Stimulated activated naive CD4-positive, alpha-beta T cell treated with Interleukin-2 at 50 U/mL for 16 hours (primary cell): ENCODE measurements around the gene EPB41L5.
"Not testable (repeated sequence)": the region's sequence is repeated elsewhere in the genome, so short reads cannot be mapped to it uniquely, and the experiment has no call there.

ENCODE experiments used
- DNase-seq: peaks from one replicate; lab custom pipeline; 2025; lab: John Stamatoyannopoulos, UW

EPB41L5 gene

DNA sequence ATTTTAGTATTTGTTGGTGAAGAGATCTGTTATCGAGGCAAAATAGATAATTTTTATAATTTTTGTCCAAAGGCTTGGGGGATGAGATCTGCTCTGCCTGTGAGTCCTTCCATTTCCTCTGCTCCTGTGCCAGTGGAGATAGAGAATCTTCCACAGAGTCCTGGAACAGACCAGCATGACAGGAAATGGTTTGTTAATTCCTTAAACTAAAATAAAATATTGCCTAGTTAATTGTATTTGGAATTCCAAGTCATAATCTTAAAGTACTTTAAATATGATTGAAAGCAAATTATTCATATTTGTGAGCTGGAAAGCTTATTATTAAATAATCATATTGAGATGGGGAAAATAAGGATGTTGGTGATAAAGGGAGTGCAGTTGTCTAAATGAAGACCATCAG is 87.8 kb downstream of the EPB41L5 start:
- DNase-seq: no peak

DNA sequence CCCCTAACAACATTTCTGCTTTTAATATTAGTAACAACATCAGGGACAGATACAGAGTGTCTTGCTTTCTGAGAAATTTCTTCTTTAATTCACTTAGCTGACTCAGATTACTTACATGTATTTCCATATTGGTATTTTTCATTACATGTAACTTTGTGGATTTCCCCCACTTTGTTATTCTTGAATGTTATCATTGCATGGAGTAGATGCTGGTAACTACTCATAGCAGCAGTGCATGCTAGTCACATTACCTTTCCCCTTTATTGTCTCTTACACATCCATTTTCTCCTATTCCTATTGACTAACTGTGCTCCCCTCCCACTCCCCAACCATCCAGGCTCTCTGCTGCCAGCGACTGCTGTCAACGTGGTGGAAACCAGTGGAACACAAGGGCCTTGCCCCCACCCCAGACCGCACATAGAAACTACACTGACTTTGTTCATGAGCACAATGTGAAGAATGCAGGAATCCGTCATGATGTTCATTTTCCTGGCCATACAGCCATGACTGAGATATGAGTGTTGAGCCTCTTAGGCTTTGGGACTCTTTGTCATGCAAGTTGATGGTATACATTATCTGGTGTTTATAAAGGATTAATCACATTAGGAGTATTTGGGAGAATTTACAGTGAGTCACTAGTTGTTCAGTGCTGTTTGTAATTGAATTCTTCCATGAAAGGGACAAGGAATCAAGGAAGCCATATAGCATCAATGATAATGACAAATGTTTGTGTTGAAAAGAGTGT is 91.0 kb downstream of the EPB41L5 start:
- no peak for DNase-seq

DNA sequence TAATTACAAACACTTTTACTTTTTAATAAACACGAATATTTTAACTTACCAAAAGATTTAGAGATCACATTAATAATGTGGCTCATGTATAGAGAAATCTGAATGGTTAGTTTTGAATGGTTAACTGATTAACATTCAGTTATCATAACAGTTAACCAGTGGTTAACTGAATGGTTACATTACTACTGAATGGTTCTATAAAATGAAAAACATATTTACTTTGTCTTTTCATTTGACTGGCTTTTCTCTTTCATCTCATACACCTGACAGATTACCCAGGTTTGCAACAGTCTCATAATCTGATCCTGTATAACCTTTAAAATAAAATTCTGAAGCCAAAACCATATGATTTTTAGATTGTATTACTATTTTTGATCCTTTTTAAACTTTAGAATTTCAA is 91.9 kb downstream of the EPB41L5 start:
- no peak for DNase-seq

DNA sequence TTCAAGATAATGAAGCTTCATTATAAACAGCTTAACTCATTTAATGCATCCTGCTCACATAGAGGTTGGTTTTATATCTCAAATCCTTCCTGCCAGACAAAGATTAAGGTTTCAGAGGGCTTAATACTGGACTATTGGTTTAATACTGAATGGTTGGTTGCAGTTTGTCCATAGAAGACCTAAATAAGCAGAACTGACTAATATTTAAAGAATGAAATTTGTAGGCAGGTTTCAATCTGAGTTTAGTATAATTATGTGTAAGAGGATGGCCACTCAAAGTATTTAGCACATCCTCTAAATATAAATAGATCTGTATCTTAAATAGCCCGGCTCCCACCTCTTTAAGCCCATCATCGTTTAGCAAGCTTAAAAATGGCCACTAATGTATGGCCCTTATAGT is 92.5 kb downstream of the EPB41L5 start:
- DNase-seq: no peak

DNA sequence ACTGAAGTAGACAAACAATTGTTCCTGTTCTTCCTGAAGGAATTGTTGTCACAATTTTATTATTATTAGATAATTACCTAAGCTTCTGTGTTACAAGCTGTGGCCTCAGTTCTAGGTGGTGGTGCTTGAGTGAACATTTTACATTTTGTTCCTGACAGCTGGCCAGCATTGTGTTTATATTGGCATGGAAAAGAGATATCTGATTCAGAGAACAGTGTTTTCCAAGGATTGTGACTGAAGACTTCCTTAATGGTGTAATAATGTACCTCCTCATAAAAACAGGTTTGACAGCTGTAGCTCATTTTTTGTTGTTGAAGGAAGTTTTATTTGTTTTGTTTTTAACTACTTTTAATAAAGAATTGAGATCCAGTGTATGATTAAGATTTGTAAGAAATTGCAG is 95.2 kb downstream of the EPB41L5 start:
- DNase-seq: no peak

DNA sequence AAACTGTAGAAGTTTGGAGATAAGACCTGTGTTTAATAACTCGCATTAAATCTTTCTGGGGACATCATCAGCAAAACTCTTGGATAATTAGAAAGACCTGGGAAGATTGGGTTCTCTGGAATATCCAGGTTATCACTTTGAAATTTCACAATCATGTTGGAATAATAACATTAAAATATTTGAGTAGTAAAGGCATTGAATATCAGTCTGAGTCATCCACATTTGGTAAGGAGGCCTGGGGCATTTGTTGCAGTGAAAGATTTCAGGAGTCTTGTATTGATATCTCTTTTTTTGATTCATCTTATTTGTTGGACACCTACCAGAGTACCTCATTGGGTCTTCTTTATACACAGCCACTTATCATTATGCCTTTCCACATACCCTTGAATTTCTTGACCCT is 95.9 kb downstream of the EPB41L5 start:
- DNase-seq: no peak

DNA sequence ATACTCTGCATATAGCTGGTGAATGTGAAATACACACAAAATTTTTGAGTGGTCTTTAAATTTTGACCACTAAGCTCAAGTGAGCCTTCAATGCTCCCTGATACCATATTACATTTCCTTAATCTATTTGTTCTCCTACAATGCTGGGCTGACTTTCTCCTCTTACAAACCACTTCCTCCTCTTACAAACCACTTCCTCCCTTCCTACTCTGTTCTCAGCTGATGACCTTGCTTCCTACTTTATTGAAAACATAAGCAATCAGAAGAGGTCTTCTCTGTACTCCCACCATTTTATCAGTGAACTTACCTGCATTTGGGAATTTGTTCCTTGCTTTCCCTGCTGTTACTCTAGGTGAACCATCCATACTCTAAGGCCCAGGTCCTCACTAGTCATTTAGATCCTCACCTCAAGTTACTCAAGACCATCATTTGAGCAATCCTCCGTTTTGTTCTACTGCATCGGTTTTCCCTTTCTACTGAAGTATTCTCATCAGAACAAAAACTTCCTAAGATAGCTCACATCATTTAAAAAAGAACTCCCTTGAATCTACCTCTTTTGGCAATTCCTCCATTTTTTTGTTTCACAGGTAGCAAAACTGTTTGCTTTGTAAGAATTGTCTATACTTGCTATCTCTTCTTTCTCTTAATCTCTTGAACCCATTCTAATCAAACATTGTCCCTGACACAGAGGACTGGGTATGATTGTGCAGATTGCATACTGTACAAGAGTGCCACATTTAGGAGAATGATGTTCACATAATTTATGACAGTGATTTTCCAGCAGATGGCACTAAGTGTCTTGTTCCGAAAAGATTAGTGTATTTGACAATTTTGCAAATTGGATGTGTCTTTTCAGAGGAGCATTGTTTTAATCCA is 96.5 kb downstream of the EPB41L5 start:
- no peak for DNase-seq

DNA sequence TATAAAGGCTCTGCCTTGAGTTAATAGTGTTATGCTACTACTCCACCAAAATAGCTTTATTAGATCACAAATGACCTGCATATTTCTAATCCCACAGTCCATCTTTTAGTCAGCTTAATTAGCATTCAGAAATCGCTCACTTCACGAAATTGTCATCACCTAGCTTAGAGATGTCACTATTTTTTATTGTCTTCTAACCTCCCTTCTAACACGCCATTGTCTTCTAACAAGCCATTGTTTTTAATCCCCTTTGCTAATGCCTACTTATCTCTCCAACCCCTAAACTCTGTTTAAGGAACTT is 97.1 kb downstream of the EPB41L5 start:
- no peak for DNase-seq

DNA sequence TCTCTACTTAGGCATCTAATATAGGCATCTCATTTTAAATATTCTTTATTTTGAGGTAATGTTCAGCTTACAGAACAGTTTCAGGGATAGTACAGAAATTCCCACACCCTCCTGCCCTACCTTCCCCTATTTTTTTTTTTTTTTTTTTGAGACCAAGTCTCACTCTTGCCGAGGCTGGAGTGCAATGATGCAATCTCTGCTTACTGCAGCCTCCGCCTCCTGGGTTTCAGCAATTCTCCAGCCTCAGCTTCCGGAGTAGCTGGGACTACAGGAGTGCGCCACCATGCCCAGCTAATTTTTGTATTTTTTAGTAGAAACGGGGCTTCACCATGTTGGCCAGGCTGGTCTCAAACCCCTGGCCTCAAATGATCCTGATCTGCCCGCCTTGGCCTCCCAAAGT is 97.6 kb downstream of the EPB41L5 start:
- no peak for DNase-seq

DNA sequence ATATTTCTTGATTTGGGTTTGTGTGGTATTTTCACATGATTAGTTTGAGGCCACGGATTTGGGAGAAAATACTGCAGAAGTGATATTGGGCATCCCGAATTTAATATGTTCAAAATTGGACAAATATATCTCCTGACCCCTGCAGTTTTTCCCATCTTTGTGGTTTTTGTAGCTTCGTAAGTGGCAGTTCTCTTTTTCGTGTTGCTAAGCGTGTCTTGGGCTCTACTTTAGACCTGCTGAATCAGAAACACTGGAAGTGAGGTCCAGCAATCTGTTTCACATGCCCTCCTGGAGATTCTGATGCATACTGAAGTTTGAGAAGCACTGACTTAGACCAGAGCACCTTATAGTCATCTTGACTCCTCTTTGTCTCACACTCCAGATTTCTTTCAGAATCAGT is 98.3 kb downstream of the EPB41L5 start:
- no peak for DNase-seq

DNA sequence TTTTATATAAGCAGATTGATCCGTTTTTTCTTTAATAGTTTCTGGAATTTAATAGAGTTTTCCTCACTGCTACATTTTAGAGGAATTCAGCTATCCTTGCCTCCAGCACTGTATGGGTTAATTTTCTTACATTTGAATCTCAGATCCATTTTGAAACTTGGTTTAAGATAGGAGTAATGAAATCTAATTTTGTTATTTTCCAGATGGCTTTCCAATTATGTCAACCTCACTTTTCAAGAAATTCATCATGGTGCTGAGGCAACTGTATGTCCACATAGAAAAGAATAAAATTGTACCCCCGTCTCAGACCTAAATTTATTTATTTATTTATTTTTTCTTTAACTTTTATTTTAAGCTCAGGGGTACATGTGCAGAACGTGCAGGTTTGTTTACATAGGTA is 105.1 kb downstream of the EPB41L5 start:
- DNase-seq: no peak

DNA sequence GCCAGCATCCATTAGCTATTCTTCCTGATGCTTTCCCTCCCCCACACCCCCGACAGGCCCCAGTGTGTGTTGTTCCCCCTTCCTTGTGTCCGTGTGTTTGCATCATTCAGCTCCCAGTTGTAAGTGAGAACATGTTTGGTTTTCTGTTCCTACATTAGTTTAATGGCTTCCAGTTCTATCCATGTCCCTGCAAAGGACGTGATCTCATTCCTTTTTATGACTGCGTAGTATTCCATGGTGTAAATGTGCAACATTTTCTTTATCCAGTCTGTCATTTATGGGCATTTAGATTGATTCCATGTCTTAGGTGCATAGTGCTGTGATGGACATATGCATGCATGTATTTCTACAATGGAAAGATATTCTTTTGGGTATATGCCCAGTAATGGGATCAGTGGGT is 105.6 kb downstream of the EPB41L5 start:
- DNase-seq: no peak

DNA sequence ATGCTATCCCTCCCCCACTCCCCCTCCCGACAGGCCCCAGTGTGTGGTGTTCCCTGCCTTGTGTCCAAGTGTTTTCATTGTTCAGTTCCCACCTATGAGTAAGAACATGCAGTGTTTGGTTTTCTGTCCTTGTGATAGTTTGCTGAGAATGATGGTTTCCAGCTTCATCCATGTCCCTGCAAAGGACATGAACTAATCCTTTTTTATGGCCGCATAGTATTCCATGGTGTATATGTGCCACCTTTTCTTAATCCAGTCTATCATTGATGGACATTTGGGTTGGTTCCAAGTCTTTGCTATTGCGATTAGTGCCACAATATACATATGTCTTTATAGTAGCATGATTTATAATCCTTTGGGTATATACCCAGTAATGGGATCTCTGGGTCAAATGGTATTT is 108.5 kb downstream of the EPB41L5 start:
- not testable (repeated sequence) for DNase-seq

DNA sequence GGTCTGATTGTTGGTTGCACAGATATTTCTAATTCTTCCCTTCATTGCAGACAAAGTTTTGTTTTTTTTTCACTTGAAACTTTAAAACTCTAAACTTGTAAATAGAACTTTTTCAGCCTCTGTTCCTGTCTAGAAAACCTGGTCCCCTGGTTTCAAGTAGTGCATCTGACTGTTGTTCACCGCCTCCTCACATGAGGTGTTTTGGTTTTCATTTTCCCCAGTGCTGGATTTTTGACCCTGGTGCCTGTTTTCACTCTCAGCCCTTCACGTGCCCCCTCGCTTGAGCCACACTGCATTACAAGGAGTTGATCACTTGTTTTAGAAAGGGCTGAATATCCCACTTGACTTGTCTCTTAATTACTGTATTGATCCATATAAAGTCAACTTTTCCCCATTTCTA is 110.2 kb downstream of the EPB41L5 start:
- no peak for DNase-seq

DNA sequence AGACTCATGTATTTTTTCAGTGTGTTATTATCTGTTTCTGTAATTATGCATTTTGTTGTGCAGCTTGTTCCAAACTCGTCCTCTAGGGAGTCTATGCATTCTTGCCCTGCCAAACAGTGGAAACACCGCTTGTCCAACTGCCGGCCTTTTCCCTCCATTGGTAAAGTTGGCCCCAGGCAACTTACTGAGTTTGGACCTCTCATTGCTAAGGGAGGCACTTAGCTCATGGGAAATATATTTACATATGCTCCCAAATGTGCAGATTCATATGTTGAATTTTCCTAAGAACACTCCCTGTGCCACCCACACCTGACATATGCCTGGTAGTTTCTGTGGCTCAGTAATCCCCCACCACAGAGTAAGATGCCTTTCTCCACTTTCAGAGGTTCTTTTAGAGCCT is 112.3 kb downstream of the EPB41L5 start:
- no peak for DNase-seq

DNA sequence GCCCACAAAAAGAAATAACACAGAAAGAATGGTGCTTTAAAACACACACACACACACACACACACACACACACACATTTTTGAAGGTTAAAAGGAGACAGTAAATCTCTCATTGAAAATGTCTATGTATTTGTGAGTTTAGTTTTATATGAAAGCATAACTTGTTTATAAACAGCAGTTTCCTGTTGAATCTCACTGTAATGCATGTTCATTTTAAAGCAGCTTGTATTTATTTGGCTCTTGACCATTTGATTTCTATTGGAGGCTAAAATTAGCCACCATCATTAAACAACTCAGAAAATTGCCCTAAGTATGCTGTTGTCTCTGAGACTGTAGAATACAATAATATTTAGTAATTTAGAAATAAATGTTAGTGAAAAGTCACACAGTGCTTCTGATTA is 115.3 kb downstream of the EPB41L5 start:
- DNase-seq: no peak

DNA sequence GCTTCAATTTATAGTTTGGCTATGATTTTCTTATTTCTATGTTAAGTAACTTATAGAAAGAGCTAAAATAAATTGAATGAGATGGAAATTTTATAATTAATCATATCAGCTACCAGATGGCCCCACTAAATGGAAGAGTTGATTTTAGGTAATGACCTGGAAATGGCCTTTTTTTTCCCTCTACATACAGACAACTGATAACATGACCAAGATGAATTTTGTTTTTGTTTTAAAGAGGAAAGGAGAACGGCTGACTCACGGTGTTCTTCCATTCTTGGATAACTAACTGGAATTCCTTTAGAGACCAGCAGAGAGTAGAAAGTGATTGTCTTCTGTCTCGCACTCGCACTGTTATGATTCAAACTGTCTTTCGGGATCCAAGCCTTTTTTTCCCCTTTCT is 119.3 kb downstream of the EPB41L5 start:
- no peak for DNase-seq

DNA sequence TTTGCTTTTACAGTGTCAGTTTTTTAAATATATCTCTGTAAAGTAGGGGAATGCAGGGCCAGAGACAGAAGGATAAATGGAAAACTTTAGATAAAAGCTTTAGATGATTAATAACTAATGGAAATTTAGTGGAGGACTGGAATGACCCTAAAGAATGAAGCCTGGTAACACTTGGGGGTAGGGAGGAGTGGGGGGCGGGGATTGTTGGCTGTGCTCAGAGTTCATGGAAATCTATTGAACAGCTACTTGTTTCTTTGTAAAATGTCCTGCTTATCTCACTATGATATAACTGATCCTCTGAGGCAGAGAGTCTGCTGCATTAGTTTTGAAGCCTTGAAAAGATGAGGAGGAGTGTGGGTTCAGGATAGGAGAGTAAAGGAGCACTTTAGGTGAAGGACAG is 119.8 kb downstream of the EPB41L5 start:
- no peak for DNase-seq

DNA sequence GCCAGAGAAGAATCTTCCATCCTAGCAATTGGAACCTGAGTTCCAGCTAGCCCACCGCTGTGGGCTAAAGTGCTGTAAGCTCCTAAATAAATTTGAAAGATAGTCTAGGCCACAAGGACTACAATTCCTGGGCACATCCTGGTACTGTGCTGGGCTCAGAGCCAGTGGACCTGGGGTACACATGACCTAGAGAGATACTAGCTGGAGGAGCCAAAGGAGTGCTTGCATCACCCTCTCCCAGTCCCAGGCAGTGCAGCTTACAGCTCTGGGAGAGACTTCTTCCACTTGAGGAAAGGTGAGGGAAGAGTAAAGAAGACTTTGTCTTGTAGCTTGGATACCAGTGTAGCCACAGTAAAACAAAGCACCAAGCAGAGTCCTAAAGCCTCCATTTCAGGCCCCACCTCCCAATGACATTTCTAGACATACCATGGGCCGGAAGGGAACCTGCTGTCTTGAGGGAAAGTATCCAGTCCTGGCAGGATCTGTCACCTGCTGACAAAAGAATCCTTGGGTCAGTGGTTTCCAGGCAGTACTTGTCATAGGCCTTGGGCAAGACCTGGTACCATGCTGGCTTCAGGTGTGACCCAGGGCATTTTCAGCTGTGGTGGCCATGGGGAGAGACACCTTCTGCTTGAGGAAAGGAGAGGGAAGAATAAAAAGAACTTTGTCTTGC is 120.8 kb downstream of the EPB41L5 start:
- DNase-seq: no peak

DNA sequence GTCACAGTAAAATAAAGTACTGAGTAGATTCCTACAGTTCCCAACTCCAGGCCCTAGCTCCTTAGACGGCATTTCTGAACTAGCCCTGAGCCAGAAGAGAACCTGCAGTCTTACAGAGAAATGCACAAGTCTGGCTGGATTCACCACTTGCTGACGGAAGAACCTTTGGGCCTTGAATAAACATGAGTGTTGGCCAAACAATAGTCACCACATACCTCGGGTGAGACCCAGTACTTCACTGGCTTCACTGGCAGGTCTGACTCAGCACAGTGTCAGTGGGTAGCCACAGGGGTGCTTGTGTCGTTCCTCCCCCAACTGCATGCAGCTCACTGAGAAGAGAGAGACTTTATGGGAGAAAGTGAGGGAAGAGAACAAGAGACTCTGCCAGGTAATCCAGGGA is 121.4 kb downstream of the EPB41L5 start:
- no peak for DNase-seq

DNA sequence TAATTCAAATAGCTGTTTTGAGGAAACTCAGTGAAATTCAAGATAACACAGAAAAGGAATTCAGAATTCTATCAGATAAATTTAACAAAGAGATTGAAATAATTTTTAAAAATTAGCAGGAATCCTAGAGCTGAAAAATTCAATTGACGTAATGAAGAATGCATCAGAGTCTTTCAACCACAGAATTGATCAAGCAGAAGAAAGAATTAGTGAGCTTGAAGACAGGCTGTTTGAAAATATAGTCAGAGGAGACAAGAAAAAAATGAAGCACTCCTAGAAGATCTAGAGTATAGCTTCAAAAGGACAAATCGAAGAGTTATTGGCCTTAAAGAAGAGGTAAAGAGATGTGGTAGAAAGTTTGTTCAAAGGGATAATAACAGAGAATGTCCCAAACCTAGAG is 122.1 kb downstream of the EPB41L5 start:
- not testable (repeated sequence) for DNase-seq

DNA sequence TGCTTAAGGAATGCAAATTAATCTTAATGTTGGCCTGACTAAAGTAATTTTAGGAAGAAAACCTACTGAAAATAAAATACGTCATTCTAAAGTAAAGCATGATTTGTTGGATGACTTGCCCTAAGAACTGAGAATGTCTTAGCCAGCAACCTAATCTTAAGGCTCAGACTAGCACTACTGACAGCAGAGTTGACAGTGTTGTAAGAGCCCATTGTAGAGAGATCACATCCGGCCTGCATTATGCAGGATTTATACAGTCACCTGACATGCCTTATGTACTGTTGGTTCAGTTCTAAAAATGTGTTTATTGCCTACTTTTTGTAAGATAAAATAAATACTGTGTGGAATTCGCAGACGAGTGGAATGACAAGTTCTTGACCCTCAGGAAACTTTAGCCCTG is 128.0 kb downstream of the EPB41L5 start:
- no peak for DNase-seq
